ENCODE measurements around the gene HCAR3. TPM values are rescaled to one million over a fixed set of nuclear protein-coding genes. Genes with fewer than 3 reads are reported as not detected.
"Not testable (repeated sequence)": the region's sequence is repeated elsewhere in the genome, so short reads cannot be mapped to it uniquely, and the experiment has no call there.

The HCAR3 gene
- total RNA-seq, 8 experiments from 2014 or later: 0.17 to 0.33 TPM; not detected in 6

DNA sequence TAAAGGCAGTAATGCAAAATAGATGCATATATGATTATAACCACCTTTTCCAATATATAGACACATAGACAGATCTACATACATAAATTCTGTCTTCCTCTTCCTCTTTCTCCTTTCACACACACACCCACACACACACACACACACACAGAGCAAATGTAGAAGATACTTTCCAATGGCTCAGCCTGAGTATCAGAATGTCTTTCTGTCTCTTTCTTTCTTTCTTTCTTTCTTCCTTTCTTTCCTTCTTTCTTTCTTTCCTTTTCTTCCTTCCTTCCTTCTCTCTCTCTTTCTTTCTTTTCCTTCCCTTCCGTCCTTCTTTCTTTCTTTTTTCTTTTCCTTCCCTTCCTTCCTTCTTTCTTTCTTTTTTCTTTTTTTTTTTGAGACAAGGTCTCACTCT, 5.3 kb downstream of the HCAR3 start:
- ATAC-seq (replicated peaks in 6 of 8); H3K4me3 ChIP-seq; H3K4me1 ChIP-seq (replicated peaks in 1 of 2); H3K27ac ChIP-seq; in situ Hi-C loops (cut with MboI; ENCODE audit: low pct_unique_long_range_greater_than_20kb in 2 of 9, low sequenced_read_pairs in 9 of 9, unreplicated experiment in 9 of 9): not testable (repeated sequence)
- 6 to 100% (median 67%) methylated on average over 1 of the region's 1 CpG; no CpG with 5 or more reads in 1 of the 10 experiments for WGBS, 10 experiments

DNA sequence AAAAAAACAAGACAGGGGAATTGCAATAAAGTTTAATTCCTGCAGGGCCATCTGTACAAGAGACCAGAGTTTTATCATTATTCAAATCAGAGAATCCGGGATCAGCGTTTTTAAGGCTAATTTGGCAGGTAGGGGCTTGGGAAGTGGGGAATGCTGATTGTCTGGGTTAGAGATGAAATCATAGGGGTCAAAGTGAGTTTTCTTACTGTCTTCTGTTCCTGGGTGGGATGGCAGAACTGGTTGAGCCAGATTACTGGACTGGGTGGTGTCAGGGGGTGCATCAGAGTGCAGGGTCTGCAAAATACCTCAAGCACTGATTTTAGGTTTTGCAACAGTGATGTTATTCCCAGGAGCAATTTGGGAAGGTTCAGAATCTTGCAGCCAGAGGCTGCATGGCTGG, 6.3 kb downstream of the HCAR3 start:
- H3K27ac ChIP-seq; H3K4me1 ChIP-seq (replicated peaks in 1 of 2); in situ Hi-C loops (cut with MboI; ENCODE audit: low pct_unique_long_range_greater_than_20kb in 2 of 9, low sequenced_read_pairs in 9 of 9, unreplicated experiment in 9 of 9); ATAC-seq (replicated peaks in 6 of 8); H3K4me3 ChIP-seq: not testable (repeated sequence)
- 7 to 100% (median 79%) methylated on average over 2 of the region's 2 CpGs; no CpG with 5 or more reads in 3 of the 10 experiments for WGBS, 10 experiments

DNA sequence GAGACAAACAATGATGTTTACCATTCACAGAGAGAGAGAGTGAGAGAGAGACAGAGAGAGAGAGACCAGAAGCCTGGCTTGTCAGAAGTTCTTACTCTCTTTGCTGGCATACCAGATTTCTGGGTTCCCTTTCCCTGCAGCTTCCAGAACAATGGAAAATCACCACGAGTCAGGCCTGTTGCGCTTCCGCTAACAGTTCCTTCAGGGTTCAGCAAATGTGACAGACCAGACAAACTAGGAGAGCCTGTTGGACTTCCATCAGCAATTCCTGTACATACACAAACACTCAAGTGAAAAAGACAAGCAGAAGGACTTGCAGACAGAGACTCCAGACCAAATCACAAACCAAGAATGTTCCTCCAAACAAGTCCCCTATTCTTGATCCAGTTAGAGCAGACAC, 7.3 kb downstream of the HCAR3 start:
- H3K4me3 ChIP-seq; H3K27ac ChIP-seq; ATAC-seq (replicated peaks in 6 of 8); H3K4me1 ChIP-seq (replicated peaks in 1 of 2); in situ Hi-C loops (cut with MboI; ENCODE audit: low pct_unique_long_range_greater_than_20kb in 2 of 9, low sequenced_read_pairs in 9 of 9, unreplicated experiment in 9 of 9): not testable (repeated sequence)
- WGBS, 10 experiments: no CpG with 5 or more reads among the region's 3 CpGs

DNA sequence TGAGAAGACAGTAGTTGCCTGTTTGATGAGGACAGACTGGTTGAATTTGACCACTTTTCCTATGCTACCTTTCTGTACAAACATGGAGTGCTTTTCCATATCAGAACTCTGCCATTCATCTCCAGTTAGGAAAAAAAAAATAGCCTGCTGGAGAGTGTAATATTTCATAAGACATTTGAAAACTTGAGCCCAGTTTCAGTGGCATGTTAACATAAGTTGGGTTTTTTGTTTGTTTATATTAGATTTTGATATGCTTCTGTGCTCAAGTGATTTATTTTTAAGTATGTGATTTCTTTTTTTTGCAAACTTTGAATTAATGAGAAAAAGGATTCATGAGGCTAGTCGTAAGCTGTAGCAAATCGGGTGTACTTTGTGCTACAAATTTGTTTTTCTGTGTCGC, 12.8 kb downstream of the HCAR3 start:
- H3K4me3 ChIP-seq; H3K27ac ChIP-seq; in situ Hi-C loops (cut with MboI; ENCODE audit: low pct_unique_long_range_greater_than_20kb in 2 of 9, low sequenced_read_pairs in 9 of 9, unreplicated experiment in 9 of 9); H3K4me1 ChIP-seq (replicated peaks in 1 of 2); ATAC-seq (replicated peaks in 6 of 8): not testable (repeated sequence)
- WGBS, 10 experiments: 50 to 100% (median 80%) methylated on average over 1 to 2 of the region's 3 CpGs; no CpG with 5 or more reads in 7 of the 10 experiments

DNA sequence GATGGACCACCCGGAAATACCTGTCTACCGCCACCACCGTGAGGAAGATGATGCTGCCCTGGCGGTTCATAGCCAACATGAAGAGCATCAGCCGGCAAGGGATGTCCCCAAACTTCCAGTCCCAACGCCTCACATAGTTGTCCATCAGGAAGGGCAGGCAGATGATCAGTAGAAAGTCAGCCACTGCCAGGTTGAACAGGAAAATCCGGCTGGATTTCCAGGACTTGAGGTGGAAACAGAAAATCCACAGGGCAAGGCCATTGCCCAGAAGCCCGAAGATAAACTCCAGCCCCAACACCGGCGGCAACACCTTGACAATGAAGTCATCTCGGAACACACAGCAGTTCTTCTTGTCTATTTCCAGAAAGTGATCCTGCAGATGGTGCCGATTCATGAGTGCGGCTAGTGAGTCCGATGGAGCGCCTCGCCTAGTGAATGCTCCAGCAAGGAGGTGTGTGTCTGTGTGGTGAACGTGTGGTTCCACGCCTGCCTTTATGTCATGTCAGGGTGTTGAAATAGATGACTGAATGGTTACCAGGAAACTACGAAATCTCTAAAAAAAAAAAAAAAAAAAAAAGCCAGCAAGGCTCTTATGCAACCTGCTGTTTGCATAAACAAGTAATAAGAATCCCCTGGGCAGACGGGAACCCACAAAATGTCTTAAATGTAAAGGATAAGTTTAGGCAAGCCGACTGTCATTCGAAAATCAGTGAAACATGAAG, 13.6 kb downstream of the HCAR3 start, which contains the start of gene HCAR2:
HCAR2 (minus strand) TSS at position 468 of the 722 bp plus-strand sequence; CDS start at position 394, 74 bp downstream.
- H3K4me1 ChIP-seq (replicated peaks in 1 of 2); in situ Hi-C loops (cut with MboI; ENCODE audit: low pct_unique_long_range_greater_than_20kb in 2 of 9, low sequenced_read_pairs in 9 of 9, unreplicated experiment in 9 of 9); H3K4me3 ChIP-seq; H3K27ac ChIP-seq: not testable (repeated sequence)
- WGBS, 10 experiments: 20 to 100% (median 100%) methylated on average over 1 to 4 of the region's 22 CpGs; no CpG with 5 or more reads in 5 of the 10 experiments
- ATAC-seq (replicated peaks in 6 of 8): peak in 2 of 8 experiments; percentile 13 to 66

DNA sequence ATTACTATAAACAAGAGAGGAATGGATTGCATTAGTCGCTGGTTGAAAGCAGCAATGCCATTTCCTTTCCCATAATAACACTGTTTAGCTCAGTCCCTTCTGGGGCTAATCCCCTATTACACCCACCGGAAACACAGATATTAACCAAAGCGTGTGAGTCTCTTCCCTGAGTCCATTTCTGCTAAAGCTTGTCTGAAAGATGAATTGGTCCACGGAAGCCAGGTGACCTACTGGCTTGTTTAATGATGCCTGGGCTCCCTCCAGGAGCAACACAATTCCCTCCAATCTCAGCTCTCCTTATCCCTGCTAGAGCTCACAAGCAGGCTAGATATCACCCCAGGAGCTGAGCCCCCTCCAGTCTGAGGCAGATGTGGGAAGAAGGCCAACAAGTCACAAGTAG, 15.1 kb downstream of the HCAR3 start:
- ATAC-seq (replicated peaks in 6 of 8); H3K27ac ChIP-seq; in situ Hi-C loops (cut with MboI; ENCODE audit: low pct_unique_long_range_greater_than_20kb in 2 of 9, low sequenced_read_pairs in 9 of 9, unreplicated experiment in 9 of 9); H3K4me1 ChIP-seq (replicated peaks in 1 of 2); H3K4me3 ChIP-seq: not testable (repeated sequence)
- WGBS, 10 experiments: 100% methylated on average over 1 of the region's 4 CpGs; no CpG with 5 or more reads in 9 of the 10 experiments

DNA sequence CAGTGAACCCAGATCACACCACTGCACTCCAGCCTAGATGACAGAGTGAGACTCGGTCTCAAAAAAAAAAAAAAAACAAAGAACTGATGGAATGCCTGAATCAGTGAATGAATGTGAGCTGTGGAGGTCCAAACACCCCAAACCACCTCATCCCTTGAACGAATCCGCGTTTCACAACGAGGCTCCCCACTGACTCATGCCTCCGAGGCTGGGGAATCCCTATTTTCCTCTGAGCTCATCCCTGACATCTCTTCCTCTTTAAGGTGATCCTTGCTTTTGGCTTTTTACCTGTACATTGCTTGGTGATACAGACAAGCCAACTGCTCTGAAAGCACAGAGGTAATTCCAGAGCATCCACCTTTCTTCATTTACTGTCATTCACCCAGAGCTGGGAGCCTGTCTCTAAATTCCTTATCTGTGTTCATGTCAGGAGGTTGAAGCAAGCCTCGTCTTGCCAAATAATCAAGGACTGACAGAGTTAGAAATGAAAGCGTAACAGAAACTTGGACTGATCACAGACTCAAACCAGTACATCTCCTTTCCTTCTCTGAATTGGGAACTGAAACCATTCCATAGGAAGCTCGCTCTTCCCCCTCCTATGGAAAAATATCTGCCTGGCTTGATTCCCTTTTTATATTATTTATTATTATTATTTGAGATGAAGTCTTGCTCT, 16.4 kb downstream of the HCAR3 start:
- H3K4me3 ChIP-seq; H3K4me1 ChIP-seq (replicated peaks in 1 of 2); in situ Hi-C loops (cut with MboI; ENCODE audit: low pct_unique_long_range_greater_than_20kb in 2 of 9, low sequenced_read_pairs in 9 of 9, unreplicated experiment in 9 of 9); H3K27ac ChIP-seq: not testable (repeated sequence)
- no CpG with 5 or more reads among the region's 9 CpGs for WGBS, 10 experiments
- ATAC-seq (replicated peaks in 6 of 8): peak in 1 of 8 experiments; percentile 20

DNA sequence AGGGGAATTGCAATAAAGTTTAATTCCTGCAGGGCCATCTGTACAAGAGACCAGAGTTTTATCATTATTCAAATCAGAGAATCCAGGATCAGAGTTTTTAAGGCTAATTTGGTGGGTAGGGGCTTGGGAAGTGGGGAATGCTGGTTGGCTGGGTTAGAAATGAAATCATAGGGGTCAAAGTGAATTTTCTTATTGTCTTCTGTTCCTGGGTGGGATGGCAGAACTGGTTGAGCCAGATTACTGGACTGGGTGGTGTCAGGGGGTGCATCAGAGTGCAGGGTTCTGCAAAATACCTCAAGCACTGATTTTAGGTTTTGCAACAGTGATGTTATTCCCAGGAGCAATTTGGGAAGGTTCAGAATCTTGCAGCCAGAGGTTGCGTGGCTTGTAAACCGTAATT, 19.7 kb downstream of the HCAR3 start:
- WGBS, 10 experiments: 40 to 100% (median 100%) methylated on average over 1 to 2 of the region's 2 CpGs; no CpG with 5 or more reads in 4 of the 10 experiments
- H3K4me1 ChIP-seq (replicated peaks in 1 of 2); ATAC-seq (replicated peaks in 6 of 8); H3K27ac ChIP-seq; in situ Hi-C loops (cut with MboI; ENCODE audit: low pct_unique_long_range_greater_than_20kb in 2 of 9, low sequenced_read_pairs in 9 of 9, unreplicated experiment in 9 of 9); H3K4me3 ChIP-seq: not testable (repeated sequence)

DNA sequence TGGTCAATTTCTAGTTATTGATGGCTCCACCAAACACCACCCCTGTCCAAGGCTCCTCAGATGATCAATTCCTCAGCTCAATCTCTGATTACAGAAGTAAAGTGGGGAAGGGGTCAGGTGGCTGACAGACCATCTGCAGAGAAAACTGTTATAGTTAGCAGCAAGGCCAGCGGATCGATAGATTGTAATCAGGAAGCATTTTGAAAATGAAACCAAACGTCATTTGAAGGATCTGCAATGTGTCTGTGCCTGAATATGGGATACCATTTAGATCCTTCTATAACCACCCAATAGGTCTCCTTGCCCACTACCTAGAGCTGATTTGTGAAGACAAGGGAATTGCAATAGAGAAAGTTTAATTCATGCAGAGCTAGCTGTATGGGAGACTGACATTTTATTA, 25.0 kb downstream of the HCAR3 start:
- 71 to 100% (median 78%) methylated on average over 1 to 3 of the region's 3 CpGs; no CpG with 5 or more reads in 3 of the 10 experiments for WGBS, 10 experiments
- no peak for ATAC-seq (replicated peaks in 6 of 8)
- in situ Hi-C loops (cut with MboI; ENCODE audit: low pct_unique_long_range_greater_than_20kb in 2 of 9, low sequenced_read_pairs in 9 of 9, unreplicated experiment in 9 of 9): no loop called here
- H3K4me1 ChIP-seq (replicated peaks in 1 of 2): no peaks in the 10 kb centered on the region
- H3K27ac ChIP-seq: no peak overlapping the region
- H3K4me3 ChIP-seq: no peak overlapping the region

DNA sequence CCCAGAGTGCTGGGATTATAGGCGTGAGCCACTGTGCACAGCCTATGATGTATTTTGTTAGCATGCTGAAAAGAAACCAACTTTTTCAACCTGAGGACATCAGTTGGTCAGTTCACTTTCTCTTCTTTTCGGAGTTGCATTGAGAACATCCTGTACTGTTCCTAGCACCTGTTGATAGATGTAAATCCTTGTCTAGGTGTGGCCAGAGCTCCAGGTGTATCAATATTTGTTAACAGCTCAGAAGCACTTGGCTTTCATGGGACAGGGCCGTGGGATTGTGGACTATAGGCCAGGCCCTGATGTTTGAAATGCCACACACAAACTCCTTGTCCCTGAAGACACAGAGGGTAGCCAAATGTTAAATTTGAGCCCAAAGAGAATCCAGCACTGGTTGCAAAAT, 28.3 kb downstream of the HCAR3 start:
- 29 to 100% (median 83%) methylated on average over 1 to 3 of the region's 3 CpGs; no CpG with 5 or more reads in 3 of the 10 experiments for WGBS, 10 experiments
- no peak for ATAC-seq (replicated peaks in 6 of 8)
- H3K27ac ChIP-seq: no peak overlapping the region

DNA sequence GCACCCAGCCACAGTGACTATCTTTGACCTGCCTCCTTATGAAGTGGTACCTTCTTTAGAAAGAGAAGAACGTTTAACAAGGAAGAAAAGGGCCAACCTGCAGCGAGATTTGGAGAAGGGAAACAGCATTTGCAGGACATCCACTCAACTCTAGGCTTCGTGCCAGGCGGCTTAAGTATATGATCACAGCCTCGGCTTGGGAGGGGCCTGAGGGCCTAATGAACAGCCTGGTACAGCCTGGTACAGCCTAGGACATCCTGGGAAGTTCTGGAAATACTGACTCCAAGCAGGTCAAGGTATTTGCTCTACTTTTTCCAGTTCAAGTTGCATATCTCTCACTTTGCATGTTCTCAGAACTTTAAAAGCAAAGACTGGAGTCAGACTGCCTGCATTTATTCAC, 29.5 kb downstream of the HCAR3 start:
- WGBS, 10 experiments: 20 to 83% (median 57%) methylated on average over 1 to 4 of the region's 5 CpGs; no CpG with 5 or more reads in 2 of the 10 experiments
- ATAC-seq (replicated peaks in 6 of 8): no peak
- no peaks in the 10 kb centered on the region for H3K4me1 ChIP-seq (replicated peaks in 1 of 2)

More for the DNA sequence above, 28.3 kb downstream of the HCAR3 start:
- in situ Hi-C loops (cut with MboI; ENCODE audit: low pct_unique_long_range_greater_than_20kb in 2 of 9, low sequenced_read_pairs in 9 of 9, unreplicated experiment in 9 of 9): no loop called here
- Histone ChIP-seq H3K4me3 (no peak overlapping the region), H3K4me1 (replicated peaks in 1 of 2) (no peaks in the 10 kb centered on the region)

DNA sequence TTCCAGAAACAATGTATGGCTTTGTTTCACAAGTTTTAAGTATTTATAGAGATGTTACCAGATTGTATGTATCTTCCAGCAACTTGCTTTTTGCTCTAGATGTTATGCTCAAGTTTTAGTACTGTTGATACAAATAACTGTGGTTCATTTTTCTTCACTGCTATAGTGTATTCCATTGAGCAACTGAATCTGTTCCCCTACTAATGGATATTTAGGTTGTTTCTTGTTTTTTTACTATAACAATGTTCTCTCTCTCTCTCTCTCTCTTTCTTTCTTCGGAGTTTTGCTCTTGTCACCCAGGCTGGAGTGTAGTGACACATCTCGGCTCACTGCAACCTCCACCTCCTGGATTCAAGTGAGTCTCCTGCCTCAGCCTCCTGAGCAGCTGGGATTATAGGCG, 30.1 kb downstream of the HCAR3 start:
- WGBS, 10 experiments: 80 to 100% (median 85%) methylated on average over 1 to 2 of the region's 3 CpGs; no CpG with 5 or more reads in 4 of the 10 experiments
- no peak for ATAC-seq (replicated peaks in 6 of 8)
- H3K27ac ChIP-seq: no peak overlapping the region
- in situ Hi-C loops (cut with MboI; ENCODE audit: low pct_unique_long_range_greater_than_20kb in 2 of 9, low sequenced_read_pairs in 9 of 9, unreplicated experiment in 9 of 9): no loop called here
- no peak overlapping the region for H3K4me3 ChIP-seq
- H3K4me1 ChIP-seq (replicated peaks in 1 of 2): no peaks in the 10 kb centered on the region

More for the DNA sequence above, 29.5 kb downstream of the HCAR3 start:
- in situ Hi-C loops (cut with MboI; ENCODE audit: low pct_unique_long_range_greater_than_20kb in 2 of 9, low sequenced_read_pairs in 9 of 9, unreplicated experiment in 9 of 9): no loop called here
- no peak overlapping the region for H3K27ac ChIP-seq
- no peak overlapping the region for H3K4me3 ChIP-seq

DNA sequence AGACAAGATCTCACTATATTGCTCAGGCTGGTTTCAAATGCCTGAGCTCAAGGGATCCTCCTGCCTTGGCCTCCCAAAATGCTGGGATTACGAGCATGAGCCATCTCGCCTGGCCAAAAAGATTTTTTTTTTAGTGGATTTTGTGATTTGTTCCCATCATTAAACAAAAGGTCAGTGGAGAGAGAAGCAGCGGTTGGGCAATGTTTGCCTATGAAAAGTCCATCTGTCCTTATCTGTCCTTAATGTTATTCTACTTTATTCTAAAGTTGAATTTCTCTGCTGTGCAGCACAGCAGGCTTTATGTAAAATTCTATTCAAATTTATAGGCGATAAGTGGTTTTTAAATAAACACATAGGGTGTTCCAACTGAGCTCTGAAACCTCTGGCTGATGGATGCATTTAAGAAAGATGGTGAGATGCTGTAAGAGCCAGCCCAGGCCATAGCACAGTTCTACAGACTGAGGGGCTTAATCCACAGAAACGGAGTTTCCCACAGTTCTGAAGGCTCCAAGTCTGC, 32.3 kb downstream of the HCAR3 start:
- no peaks in the 10 kb centered on the region for H3K4me1 ChIP-seq (replicated peaks in 1 of 2)
- no peak overlapping the region for H3K4me3 ChIP-seq
- ATAC-seq (replicated peaks in 6 of 8): peak in 3 of 8 experiments; percentile 71 to 88 (median 83)
- H3K27ac ChIP-seq: no peak overlapping the region
- in situ Hi-C loops (cut with MboI; ENCODE audit: low pct_unique_long_range_greater_than_20kb in 2 of 9, low sequenced_read_pairs in 9 of 9, unreplicated experiment in 9 of 9): no loop called here
- 9 to 100% (median 53%) methylated on average over 1 to 5 of the region's 5 CpGs; no CpG with 5 or more reads in 1 of the 10 experiments for WGBS, 10 experiments
